GM23248 (cell line): ENCODE results near the gene RILP. TPM values are rescaled to one million over a fixed set of nuclear protein-coding genes. Genes with fewer than 3 reads are reported as not detected.

Experiments used
- DNase-seq: peaks from one replicate; pipeline ENCODE4 v3.0.0-alpha.2; 2015
- H2AFZ ChIP-seq: fragments of 200-600 bp; sonication (generic); 2 replicates; pipeline ENCODE4 v1.6.1; 2016; ENCODE audit warnings: antibody characterized with exemption
- H3F3A ChIP-seq: fragments of 200-600 bp; sonication (generic); 2 replicates; pipeline ENCODE4 v1.6.1; 2016; ENCODE audit warnings: mild to moderate bottlenecking, antibody characterized with exemption, mixed run types; ENCODE audit not compliant: insufficient read depth
- H3K27ac ChIP-seq: fragments of 200-600 bp; sonication (generic); 2 replicates; pipeline ENCODE4 v1.5.1; 2016; ENCODE audit warnings: mild to moderate bottlenecking
- H3K27me3 ChIP-seq: fragments of 200-600 bp; sonication (generic); replicated peaks from 2 replicates; pipeline ENCODE4 v1.6.1; 2016; ENCODE audit warnings: mild to moderate bottlenecking; ENCODE audit not compliant: insufficient read depth
- H3K36me3 ChIP-seq: fragments of 200-600 bp; sonication (generic); 2 replicates; pipeline ENCODE4 v1.6.1; 2016; ENCODE audit warnings: low read depth, mild to moderate bottlenecking
- H3K4me1 ChIP-seq: fragments of 200-600 bp; sonication (generic); 2 replicates; pipeline ENCODE4 v1.6.1; 2016; ENCODE audit warnings: mild to moderate bottlenecking; ENCODE audit not compliant: insufficient read depth
- H3K4me2 ChIP-seq: fragments of 200-600 bp; sonication (generic); one replicate; pipeline ENCODE4 v1.6.1; 2016; ENCODE audit warnings: mild to moderate bottlenecking; ENCODE audit not compliant: unreplicated experiment
- H3K4me3 ChIP-seq: fragments of 200-600 bp; sonication (generic); 2 replicates; pipeline ENCODE4 v1.5.1; 2016; ENCODE audit warnings: mild to moderate bottlenecking
- H3K79me2 ChIP-seq: fragments of 200-600 bp; sonication (generic); 2 replicates; pipeline ENCODE4 v1.6.1; 2016; ENCODE audit warnings: mild to moderate bottlenecking; ENCODE audit not compliant: insufficient read depth
- H3K9ac ChIP-seq: fragments of 200-600 bp; sonication (generic); 2 replicates; pipeline ENCODE4 v1.6.1; 2016; ENCODE audit warnings: mild to moderate bottlenecking
- H3K9me2 ChIP-seq: fragments of 200-600 bp; sonication (generic); 2 replicates; pipeline ENCODE4 v1.6.1; 2016; ENCODE audit warnings: mixed run types, mild to moderate bottlenecking, moderate library complexity; ENCODE audit not compliant: insufficient read depth
- H3K9me3 ChIP-seq: fragments of 200-600 bp; sonication (generic); one replicate; pipeline ENCODE4 v1.6.1; 2017; ENCODE audit warnings: low read depth
- H4K20me1 ChIP-seq: fragments of 200-600 bp; sonication (generic); 2 replicates; pipeline ENCODE4 v1.6.0; 2016; ENCODE audit not compliant: insufficient read depth
- EZH2 ChIP-seq: fragments of 200-600 bp; sonication (generic); IDR thresholded peaks from 2 replicates; pipeline ENCODE4 v1.6.1; 2018; ENCODE audit warnings: antibody characterized with exemption, mild to moderate bottlenecking; ENCODE audit not compliant: insufficient read depth, poor library complexity, severe bottlenecking
- EZH2phosphoT487 ChIP-seq: fragments of 200-600 bp; sonication (generic); IDR thresholded peaks from 2 replicates; pipeline ENCODE4 v1.6.1; 2018; ENCODE audit warnings: antibody characterized with exemption, moderate library complexity, mild to moderate bottlenecking, low read depth; ENCODE audit not compliant: insufficient read depth
- WGBS, 2 experiments: methylation state at CpG; one replicate each; pipeline ENCODE4 v1.1.6; 2015 to 2017; ENCODE audit warnings: low lambda C conversion rate in 2 of 2, low coverage in 1 of 2; ENCODE audit errors: missing lambda C conversion rate in 2 of 2; 5-methylcytosine and 5-hydroxymethylcytosine counted together
- in situ Hi-C: fragments of 300-500 bp; cut with MboI; formaldehyde crosslinking; loops from 2 replicates; pipeline ENCODE4 v1.15.0; 2020
- polyA plus RNA-seq: library from polyadenylated mRNA; unstranded; fragments of >200 nt; fragmentation: Nextera tagmentation; extraction: Ambion mirVana; gene quantifications from 2 replicates; pipeline ENCODE4 v1.2.1, GENCODE V29; 2016
- total RNA-seq: library from RNA; depleted of rRNA; stranded (reverse); fragments of >200 nt; shearing (Covaris generic); gene quantifications from 2 replicates; pipeline ENCODE4 v1.2.3, GENCODE V29; 2014

Gene RILP
- total and polyA plus RNA-seq, 2 experiments from 2014 or later: 6.5 to 27.6 TPM

- Histone ChIP-seq H3K4me3 (no peak overlapping the region), H3K36me3 (no peaks in the 10 kb centered on the region), H3K4me2 (no peak overlapping the region), H2AFZ (no peak overlapping the region), H3K79me2 (no peaks in the 10 kb centered on the region), H3K4me1 (0 out of 2 replicates have a peak, but pooled peaks cover 2% of the 10 kb centered on the region), H3K9ac (no peak overlapping the region), H3K27me3 (no peaks in the 10 kb centered on the region), H3K9me2 (no peaks in the 10 kb centered on the region), H3F3A (no peaks in the 10 kb centered on the region), H4K20me1 (no peaks in the 10 kb centered on the region), H3K27ac (no peak overlapping the region), H3K9me3 (no peaks in the 10 kb centered on the region)
- no peak for TF ChIP-seq EZH2
- no peak for TF ChIP-seq EZH2phosphoT487
- in situ Hi-C loops: no loop called here
- no peak for DNase-seq
- 83 to 85% methylated on average over 17 to 18 of the region's 19 CpGs for WGBS, 2 experiments
Observed at GRCh38 chr17:1638624-1639300, 10.9 kb downstream of the RILP start.

- Histone ChIP-seq H3K9ac (no peak overlapping the region), H3K27me3 (no peaks in the 10 kb centered on the region), H3F3A (no peaks in the 10 kb centered on the region), H3K4me2 (no peak overlapping the region), H4K20me1 (no peaks in the 10 kb centered on the region), H3K36me3 (no peaks in the 10 kb centered on the region), H3K27ac (no peak overlapping the region), H3K4me3 (no peak overlapping the region), H3K9me3 (no peaks in the 10 kb centered on the region), H3K9me2 (no peaks in the 10 kb centered on the region), H3K4me1 (no peaks in the 10 kb centered on the region), H2AFZ (no peak overlapping the region), H3K79me2 (no peaks in the 10 kb centered on the region)
- WGBS, 2 experiments: 75 to 77% methylated on average over 10 to 17 of the region's 17 CpGs
- in situ Hi-C loops: no loop called here
- DNase-seq: no peak
- TF ChIP-seq EZH2 (no peak), EZH2phosphoT487 (no peak)
Observed at GRCh38 chr17:1638171-1638590, 11.5 kb downstream of the RILP start.

GRCh38 chr17:1636732-1637285 lies 12.9 kb downstream of the RILP start:
- Histone ChIP-seq H3F3A (no peaks in the 10 kb centered on the region), H3K9me3 (no peaks in the 10 kb centered on the region), H3K79me2 (no peaks in the 10 kb centered on the region), H2AFZ (no peak overlapping the region), H3K4me3 (no peak overlapping the region), H3K9me2 (no peaks in the 10 kb centered on the region), H3K36me3 (no peaks in the 10 kb centered on the region), H3K27me3 (no peaks in the 10 kb centered on the region), H4K20me1 (no peaks in the 10 kb centered on the region), H3K27ac (no peak overlapping the region), H3K4me2 (no peak overlapping the region), H3K4me1 (no peaks in the 10 kb centered on the region), H3K9ac (no peak overlapping the region)
- no peak for DNase-seq
- no peak for TF ChIP-seq EZH2
- TF ChIP-seq EZH2phosphoT487: no peak
- in situ Hi-C loops: no loop called here
- WGBS, 2 experiments: 82 to 84% methylated on average over 15 of the region's 15 CpGs

- Histone ChIP-seq H2AFZ (no peak overlapping the region), H4K20me1 (no peaks in the 10 kb centered on the region), H3K4me2 (no peak overlapping the region), H3K79me2 (no peaks in the 10 kb centered on the region), H3K27ac (no peak overlapping the region), H3K4me1 (no peaks in the 10 kb centered on the region), H3K9me3 (no peaks in the 10 kb centered on the region), H3K4me3 (no peak overlapping the region), H3K9me2 (no peaks in the 10 kb centered on the region), H3K9ac (no peak overlapping the region), H3K36me3 (no peaks in the 10 kb centered on the region), H3F3A (no peaks in the 10 kb centered on the region), H3K27me3 (no peaks in the 10 kb centered on the region)
- in situ Hi-C loops: no loop called here
- no peak for DNase-seq
- WGBS, 2 experiments: 74 to 76% methylated on average over 10 of the region's 10 CpGs
- TF ChIP-seq EZH2 (no peak), EZH2phosphoT487 (no peak)
Observed at GRCh38 chr17:1635675-1636465, 13.8 kb downstream of the RILP start.
